ENCODE measurements around the gene ARHGAP15. TPM values are rescaled to one million over a fixed set of nuclear protein-coding genes. Genes with fewer than 3 reads are reported as not detected.
"Not testable (repeated sequence)": the region's sequence is repeated elsewhere in the genome, so short reads cannot be mapped to it uniquely, and the experiment has no call there.

Gene ARHGAP15
- total RNA-seq: 10.0 TPM

- DNase-seq (ENCODE audit: low spot score): peak; percentile 29
These were observed at the start of gene ARHGAP15 for GRCh38 chr2:143128681-143129580. ARHGAP15 (plus strand) TSS chr2:143129419.

- DNase-seq (ENCODE audit: low spot score): no peak
These were observed 47.6 kb upstream of the ARHGAP15 start for GRCh38 chr2:143081616-143082015.

- DNase-seq (ENCODE audit: low spot score): no peak
These were observed 45.6 kb upstream of the ARHGAP15 start for GRCh38 chr2:143083636-143084035.

DNA sequence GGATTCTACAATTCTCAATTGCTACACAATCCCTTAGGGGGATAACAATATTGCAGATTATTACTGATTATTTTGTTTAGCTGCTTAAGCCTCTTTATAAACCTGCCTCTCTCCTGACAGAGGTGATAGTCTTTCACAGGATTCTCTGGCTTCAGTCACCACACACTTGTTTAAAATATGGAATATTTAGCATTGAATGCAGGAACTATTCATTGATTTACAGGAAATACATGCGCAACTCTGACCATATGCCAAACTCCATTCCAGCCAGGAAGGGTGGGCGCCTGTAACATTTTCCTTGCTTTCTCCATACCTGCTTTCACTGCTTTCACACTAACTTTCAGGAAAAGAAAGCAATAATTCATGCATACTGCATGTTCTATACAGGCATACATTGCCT, 44.8 kb upstream of the ARHGAP15 start:
- no peak for DNase-seq (ENCODE audit: low spot score)

DNA sequence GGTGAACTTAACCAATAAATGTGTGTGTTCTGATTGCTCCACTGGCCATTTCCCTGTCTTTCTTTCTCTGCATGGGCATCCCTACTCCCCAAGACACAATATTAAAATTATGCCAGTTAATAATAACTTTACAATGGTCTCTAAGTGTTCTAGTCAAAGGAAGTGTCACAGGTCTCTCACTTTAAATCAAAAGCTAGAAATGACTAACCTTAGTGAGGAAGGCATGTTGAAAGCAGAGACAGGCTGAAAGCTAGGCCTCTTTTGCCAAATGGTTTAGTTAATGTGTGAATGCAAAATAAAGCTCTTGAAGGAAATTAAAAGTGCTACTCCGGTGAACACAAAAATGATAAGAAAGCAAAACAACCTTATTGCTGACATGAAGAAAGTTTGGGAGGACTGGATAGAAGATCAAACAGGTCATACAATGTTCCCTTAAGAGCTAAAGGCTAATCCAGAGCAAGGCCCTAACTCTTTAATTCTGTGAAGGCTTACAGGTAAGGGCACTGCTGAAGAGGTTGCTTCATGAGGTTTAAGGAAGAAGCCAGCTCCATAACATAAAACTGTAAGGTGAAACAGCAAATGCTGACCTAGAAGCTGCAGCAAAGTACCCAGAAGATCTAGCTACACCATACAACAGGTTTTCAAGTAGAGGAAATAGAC, 44.0 kb upstream of the ARHGAP15 start:
- no peak for DNase-seq (ENCODE audit: low spot score)

GRCh38 chr2:143087033-143087432, 42.2 kb upstream of the ARHGAP15 start:
- DNase-seq (ENCODE audit: low spot score): no peak

- no peak for DNase-seq (ENCODE audit: low spot score)
These were observed 40.8 kb upstream of the ARHGAP15 start for GRCh38 chr2:143088388-143088787.

- not testable (repeated sequence) for DNase-seq (ENCODE audit: low spot score)
These were observed 39.7 kb upstream of the ARHGAP15 start for GRCh38 chr2:143089520-143089919.

DNA sequence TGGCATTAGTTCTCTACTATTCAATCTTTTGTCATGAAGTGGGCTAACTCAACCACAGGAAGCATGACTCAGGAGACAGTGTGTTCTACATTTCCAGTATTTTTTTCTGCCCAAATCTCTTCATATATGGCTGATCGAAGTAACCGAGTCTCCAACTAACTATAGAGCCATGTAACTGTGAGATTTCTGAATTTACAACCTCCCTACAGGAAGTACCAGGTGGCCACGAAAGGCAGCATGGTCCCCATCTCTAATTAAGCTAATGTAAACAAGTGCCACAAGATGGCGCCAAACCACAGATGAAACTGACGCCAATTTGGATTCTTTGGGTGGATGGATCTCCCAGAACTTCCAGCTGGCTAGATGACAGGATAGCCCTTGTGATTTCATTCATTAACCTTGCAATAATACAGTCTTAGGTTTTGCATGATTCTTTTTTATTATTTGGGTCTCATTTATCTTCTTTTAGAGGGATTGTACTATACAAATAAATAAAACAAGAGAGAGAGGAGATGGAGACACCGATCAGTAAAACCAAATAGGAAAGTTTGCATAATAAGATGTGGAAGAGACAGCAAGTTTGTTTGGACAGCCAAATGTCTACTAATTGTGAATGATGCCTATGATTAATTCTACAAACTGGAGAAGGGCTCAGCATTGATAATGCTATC, 18.3 kb upstream of the ARHGAP15 start:
- DNase-seq (ENCODE audit: low spot score): peak; percentile 72

- no peak for DNase-seq (ENCODE audit: low spot score)
These were observed 12.0 kb upstream of the ARHGAP15 start for GRCh38 chr2:143117225-143117624.

GRCh38 chr2:143121079-143121478, 8.1 kb upstream of the ARHGAP15 start:
- no peak for DNase-seq (ENCODE audit: low spot score)

DNA sequence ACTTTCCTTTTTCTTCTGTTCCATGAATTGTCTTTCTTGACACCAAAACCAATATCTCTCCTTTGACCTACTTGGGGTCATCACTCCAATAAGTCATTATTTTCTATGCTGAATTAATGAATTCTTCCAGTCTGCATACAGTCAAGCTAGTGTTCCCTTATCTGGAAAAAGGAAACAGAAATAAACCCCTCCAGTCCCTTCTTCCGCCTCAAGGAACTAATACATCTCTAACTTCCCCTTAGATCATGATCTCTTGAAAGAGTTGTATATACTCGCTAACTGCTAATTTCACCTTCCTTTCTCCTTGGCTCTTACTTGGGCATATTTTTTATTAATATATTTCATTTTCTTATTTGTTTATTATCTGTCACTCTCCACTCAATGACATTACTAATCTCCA, 7.3 kb upstream of the ARHGAP15 start:
- no peak for DNase-seq (ENCODE audit: low spot score)

DNA sequence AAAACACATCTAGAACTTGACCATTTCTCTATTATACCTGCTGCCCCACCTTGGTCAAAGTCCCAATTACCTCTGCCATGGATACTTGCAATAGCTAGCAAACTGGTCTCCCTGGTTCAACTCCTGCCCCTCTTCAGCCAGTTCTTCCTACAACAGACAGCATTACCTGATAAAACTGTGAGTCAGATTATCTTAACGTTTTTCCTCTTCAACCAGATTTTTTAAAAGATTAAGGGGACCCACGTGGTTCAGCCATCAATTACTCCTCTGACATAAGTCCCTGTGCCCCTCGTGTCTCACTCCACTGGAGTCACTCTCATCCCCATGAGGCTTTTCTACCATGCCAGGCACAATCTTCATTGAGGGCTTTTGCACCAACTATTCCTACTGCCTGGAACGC, 5.3 kb upstream of the ARHGAP15 start:
- no peak for DNase-seq (ENCODE audit: low spot score)

DNA sequence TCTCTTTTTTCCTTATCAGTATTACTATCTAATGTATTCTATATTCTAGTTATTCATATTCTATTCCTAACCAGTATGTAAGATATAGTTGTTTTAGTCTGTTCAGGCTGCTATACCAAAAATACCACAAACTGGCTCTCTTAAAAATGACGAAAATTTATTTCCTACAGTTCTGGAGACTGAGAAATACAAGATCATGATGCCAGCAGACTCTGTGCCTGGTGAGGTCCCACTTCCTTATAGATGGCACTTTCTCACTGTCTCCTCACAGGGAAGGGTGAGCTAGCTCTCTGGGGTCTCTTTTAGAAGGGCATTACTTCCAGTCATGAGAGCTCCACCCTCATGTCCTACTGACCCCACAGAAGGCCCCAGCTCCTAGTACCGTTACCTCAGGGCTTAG, 4.8 kb upstream of the ARHGAP15 start:
- DNase-seq (ENCODE audit: low spot score): no peak

- no peak for DNase-seq (ENCODE audit: low spot score)
These were observed 3.5 kb upstream of the ARHGAP15 start for GRCh38 chr2:143125717-143126116.

GRCh38 chr2:143132355-143132754, 3.1 kb downstream of the ARHGAP15 start:
- no peak for DNase-seq (ENCODE audit: low spot score)

DNA sequence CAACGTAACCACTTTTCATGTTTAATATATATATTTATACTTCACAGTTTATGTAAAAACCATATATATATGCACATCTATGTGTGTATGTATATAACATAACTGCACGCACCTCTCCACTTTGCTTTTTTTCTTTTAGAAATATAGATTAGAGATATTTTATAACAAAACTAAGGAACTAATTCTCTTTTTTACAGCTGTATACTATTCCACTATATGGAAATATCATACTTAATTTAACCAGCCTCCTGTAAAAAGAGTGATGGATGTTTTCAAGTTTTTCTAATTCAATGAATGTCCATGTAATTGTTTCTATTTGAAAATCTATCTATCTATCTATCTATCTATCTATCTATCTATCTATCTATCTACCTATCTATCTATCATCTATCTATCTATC, 4.6 kb downstream of the ARHGAP15 start:
- no peak for DNase-seq (ENCODE audit: low spot score)

DNA sequence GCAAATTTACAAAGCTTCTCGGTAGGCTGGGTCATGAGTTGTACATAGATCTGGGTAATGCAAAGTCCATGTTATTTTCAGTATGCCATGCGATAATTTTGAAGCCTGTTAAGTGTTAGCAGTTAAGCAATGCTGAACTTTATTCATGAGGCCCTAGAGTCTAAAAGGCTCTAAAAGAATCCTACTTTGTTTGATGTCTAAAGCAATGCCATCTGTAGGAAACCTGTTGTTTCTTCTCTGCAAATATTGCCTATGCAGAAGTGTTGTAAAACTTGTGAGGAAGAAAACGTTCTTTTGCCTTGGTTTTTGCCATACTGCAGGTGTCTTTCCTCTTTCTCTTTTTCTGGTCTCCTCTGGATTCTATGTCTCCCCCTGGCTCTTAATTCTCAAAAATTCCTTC, 9.1 kb downstream of the ARHGAP15 start:
- no peak for DNase-seq (ENCODE audit: low spot score)

GRCh38 chr2:143139835-143140393, 10.7 kb downstream of the ARHGAP15 start:
- DNase-seq (ENCODE audit: low spot score): no peak

- DNase-seq (ENCODE audit: low spot score): no peak
These were observed 11.8 kb downstream of the ARHGAP15 start for GRCh38 chr2:143140864-143141661.

DNA sequence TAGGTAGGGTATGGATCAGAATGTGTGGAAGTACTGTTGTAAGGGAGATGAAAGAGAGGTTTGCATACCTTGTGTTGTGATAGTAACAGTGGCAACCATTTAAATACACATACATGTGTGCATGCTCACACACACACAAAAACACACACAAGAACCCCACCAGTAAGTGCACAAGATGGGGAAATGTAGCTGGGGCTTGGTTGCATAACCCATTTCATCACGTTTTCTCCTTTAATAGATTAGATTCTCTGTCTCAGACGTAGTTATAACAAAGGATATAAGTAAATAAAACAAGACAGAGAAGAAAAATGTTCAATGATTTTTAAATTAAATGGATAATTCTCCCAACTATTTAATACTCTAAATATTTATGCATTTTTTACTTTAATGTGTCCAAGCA, 13.4 kb downstream of the ARHGAP15 start:
- DNase-seq (ENCODE audit: low spot score): no peak

Measured in mucosa of gallbladder (tissue), 1 donor.